ENCODE data around the gene JMJD8. TPM values are rescaled to one million over a fixed set of nuclear protein-coding genes. Genes with fewer than 3 reads are reported as not detected.

The JMJD8 gene
- total RNA-seq, 1 experiment from 2014 or later: 121 TPM

- TF ChIP-seq POLR2AphosphoS5 (IDR thresholded peaks at IDR 0.05; ENCODE audit: low read depth, low read length) (peak; percentile 37; the same call in 1 of the 2 replicates), FOSL1 (IDR thresholded peaks at IDR 0.05; ENCODE audit: low read depth) (no peak), YY1 (IDR thresholded peaks at IDR 0.05; ENCODE audit: extremely low read depth, insufficient replicate concordance, low read depth, low read length) (peak; percentile 70), RAD21 (IDR thresholded peaks at IDR 0.05; ENCODE audit: low read depth) (peak; percentile 35)
- TF ChIP-seq, protein P1, sequence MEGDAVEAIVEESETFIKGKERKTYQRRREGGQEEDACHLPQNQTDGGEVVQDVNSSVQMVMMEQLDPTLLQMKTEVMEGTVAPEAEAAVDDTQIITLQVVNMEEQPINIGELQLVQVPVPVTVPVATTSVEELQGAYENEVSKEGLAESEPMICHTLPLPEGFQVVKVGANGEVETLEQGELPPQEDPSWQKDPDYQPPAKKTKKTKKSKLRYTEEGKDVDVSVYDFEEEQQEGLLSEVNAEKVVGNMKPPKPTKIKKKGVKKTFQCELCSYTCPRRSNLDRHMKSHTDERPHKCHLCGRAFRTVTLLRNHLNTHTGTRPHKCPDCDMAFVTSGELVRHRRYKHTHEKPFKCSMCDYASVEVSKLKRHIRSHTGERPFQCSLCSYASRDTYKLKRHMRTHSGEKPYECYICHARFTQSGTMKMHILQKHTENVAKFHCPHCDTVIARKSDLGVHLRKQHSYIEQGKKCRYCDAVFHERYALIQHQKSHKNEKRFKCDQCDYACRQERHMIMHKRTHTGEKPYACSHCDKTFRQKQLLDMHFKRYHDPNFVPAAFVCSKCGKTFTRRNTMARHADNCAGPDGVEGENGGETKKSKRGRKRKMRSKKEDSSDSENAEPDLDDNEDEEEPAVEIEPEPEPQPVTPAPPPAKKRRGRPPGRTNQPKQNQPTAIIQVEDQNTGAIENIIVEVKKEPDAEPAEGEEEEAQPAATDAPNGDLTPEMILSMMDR (IDR thresholded peaks at IDR 0.05 in 2 of 3, conservative IDR thresholded peaks at IDR 0.05 in 1 of 3; ENCODE audit: borderline replicate concordance in 1 of 3, insufficient read depth in 1 of 3, low read depth in 2 of 3, low read length in 2 of 3): peak; percentile 40 to 59 (median 53); a peak in 4 of 6 replicates
- no peaks in the 10 kb centered on the region for H4K20me1 ChIP-seq (ENCODE audit: insufficient read depth)
- peak overlapping the region; percentile 64 to 68 for H3K4me3 ChIP-seq (replicated peaks in 1 of 2; ENCODE audit: low read depth in 1 of 2, low read length in 2 of 2)
- intact Hi-C loops (cut with micrococcal nuclease): no loop called here
- no peaks in the 10 kb centered on the region for H3K36me3 ChIP-seq (ENCODE audit: control insufficient read depth in 1 of 2, insufficient read depth in 2 of 2, low read length in 2 of 2)
- H3K9me2 ChIP-seq (ENCODE audit: insufficient read depth): no peaks in the 10 kb centered on the region
- H3K9me3 ChIP-seq (ENCODE audit: control insufficient read depth in 1 of 2, insufficient read depth in 1 of 2, low read depth in 1 of 2, low read length in 2 of 2): no peaks in the 10 kb centered on the region
- TSS peak; percentile 83 for BruUV-seq (replicated peaks)
- peak overlapping the region; percentile 96 for H3K27ac ChIP-seq (ENCODE audit: low read depth, low read length)
- ChIA-PET POLR2A (no interaction called here), RAD21 (ENCODE audit: low non-redundant PET in 1 of 2, low total read pairs in 2 of 2, uncharacterized antibody in 2 of 2, unreplicated experiment in 2 of 2) (no interaction called here), CTCF (interaction anchor here (0.7 to 2.3 kb wide), 3 partner anchors 12 to 55 kb away, joined by 4 to 13 read pairs (median 5); no protein-coding TSS in a partner anchor)
- peak overlapping the region; percentile 82 for H3K9ac ChIP-seq (ENCODE audit: low read length)
- peaks cover 34% of the 10 kb centered on the region for H3K79me2 ChIP-seq (ENCODE audit: insufficient read depth, low read length)
- H3K4me1 ChIP-seq (ENCODE audit: control insufficient read depth in 1 of 2, insufficient read depth in 2 of 2, low read length in 2 of 2): peaks cover 19 to 47% of the 10 kb centered on the region in 2 experiments
- DNase-seq (ENCODE audit: low read depth, low spot score) (no peak), ATAC-seq (peak; percentile 47)
- H2AFZ ChIP-seq (ENCODE audit: low read depth, low read length, poor library complexity, severe bottlenecking): no peak overlapping the region
- H3K4me2 ChIP-seq (ENCODE audit: low read length): peak overlapping the region; percentile 84
- H3K27me3 ChIP-seq (ENCODE audit: insufficient read depth, low read length): no peaks in the 10 kb centered on the region
Measured at GRCh38 chr16:648071-648780, 35.9 kb downstream of the JMJD8 start.

Data from HCT116 (cell line).